K562 (cell line): ENCODE results near the gene CLEC18C. TPM values are rescaled to one million over a fixed set of nuclear protein-coding genes. Genes with fewer than 3 reads are reported as not detected.

Experiments used
- ATAC-seq: fragments of 200-7000 bp; cut with Tn5 transposase; 3 replicates; pipeline ENCODE4 v1.9.1; 2020; ENCODE audit warnings: moderate library complexity
- BruUV-seq: library from RNA; stranded (reverse); fragments of 400-500 nt; replicated peaks from 2 replicates; lab custom pipeline; 2021; lab: Mats Ljungman, UMichigan
- CTCF ChIA-PET: fragments of 300-600 bp; formaldehyde crosslinking; extraction: SDS; loops from one replicate; lab custom pipeline; 2021; ENCODE audit warnings: low intra/inter-chr PET ratio; lab: Yijun Ruan, JAX
- POLR2A ChIA-PET: fragments of 300-600, 350-650 bp; sonication (Branson Sonifier 250); formaldehyde crosslinking; extraction: SDS; loops from one replicate; lab custom pipeline; 2021; ENCODE audit warnings: antibody characterized with exemption, inconsistent platforms; lab: Yijun Ruan, JAX
- DNase-seq, 4 experiments: peaks; one replicate each; pipeline versions ENCODE4 v3.0.0 to v3.0.0-alpha.2; 2011 to 2018; ENCODE audit warnings: low spot score in 3 of 4, mixed read lengths in 3 of 4; ENCODE audit errors: extremely low read depth in 1 of 4
- FAIRE-seq: peaks from 2 replicates; lab custom pipeline; 2011; peaks lifted over from hg19 to GRCh38; lab: Jason Lieb, UNC
- H2AFZ ChIP-seq: 2 replicates; pipeline ENCODE4 v1.6.0; 2011; ENCODE audit warnings: low read depth, low read length, control low read depth, inconsistent platforms
- H3K27ac ChIP-seq: fragments of 200-600 bp; 3 replicates; pipeline ENCODE4 v1.8.0; 2011; ENCODE audit warnings: low read depth, mild to moderate bottlenecking, control low read depth, inconsistent platforms, low read length, moderate library complexity, mixed read lengths; ENCODE audit errors: extremely low read depth
- H3K27me3 ChIP-seq, 2 experiments: fragments of 300-600 bp in 1 of 2; 2 replicates in 1 of 2; 3 replicates in 1 of 2; pipeline versions ENCODE4 v1.6.0 to v1.8.0; 2011; ENCODE audit warnings: inconsistent platforms in 2 of 2, low read length in 2 of 2, mild to moderate bottlenecking in 1 of 2, mixed read lengths in 1 of 2, moderate library complexity in 1 of 2; ENCODE audit not compliant: control insufficient read depth in 2 of 2, insufficient read depth in 2 of 2
- H3K36me3 ChIP-seq: fragments of 300-600 bp; 3 replicates; pipeline ENCODE4 v1.8.0; 2011; ENCODE audit warnings: mild to moderate bottlenecking, low read length, inconsistent platforms; ENCODE audit not compliant: control insufficient read depth, insufficient read depth
- H3K4me1 ChIP-seq, 2 experiments: fragments of 200-600 bp in 1 of 2; replicated peaks in 1 of 2; 2 replicates in 1 of 2; 3 replicates in 1 of 2; pipeline versions ENCODE4 v1.5.1 to v1.8.0; 2011; ENCODE audit warnings: inconsistent platforms in 2 of 2, low read length in 2 of 2, mild to moderate bottlenecking in 1 of 2, mixed read lengths in 1 of 2, moderate library complexity in 1 of 2; ENCODE audit not compliant: control insufficient read depth in 2 of 2, insufficient read depth in 2 of 2
- H3K4me2 ChIP-seq: 2 replicates; pipeline ENCODE4 v1.6.1; 2011; ENCODE audit warnings: low read length, control low read depth, inconsistent platforms, mixed read lengths; ENCODE audit not compliant: insufficient read depth
- H3K4me3 ChIP-seq: fragments of 200-600 bp; sonication (generic), shearing (Covaris generic); 2 replicates; pipeline ENCODE4 v1.5.1; 2016; ENCODE audit warnings: control low read depth, inconsistent platforms
- H3K79me2 ChIP-seq: fragments of 200-600 bp; 3 replicates; pipeline ENCODE4 v1.8.0; 2011; ENCODE audit warnings: low read length, inconsistent platforms; ENCODE audit not compliant: control insufficient read depth, insufficient read depth
- H3K9ac ChIP-seq, 2 experiments: 2 replicates each; pipeline versions ENCODE4 v1.6.0 to v1.6.1; 2011; ENCODE audit warnings: low read depth in 2 of 2, low read length in 2 of 2, control low read depth in 1 of 2, inconsistent platforms in 1 of 2, mild to moderate bottlenecking in 1 of 2, mixed read lengths in 1 of 2; ENCODE audit not compliant: insufficient read depth in 1 of 2
- H3K9me1 ChIP-seq: one replicate; pipeline ENCODE4 v1.6.0; 2011; ENCODE audit warnings: inconsistent platforms, mild to moderate bottlenecking, low read length, moderate library complexity; ENCODE audit not compliant: control insufficient read depth, insufficient read depth
- H3K9me3 ChIP-seq: replicated peaks from 2 replicates; pipeline ENCODE4 v1.5.1; 2011; ENCODE audit warnings: low read depth, low read length, inconsistent platforms; ENCODE audit not compliant: control insufficient read depth, insufficient read depth
- H4K20me1 ChIP-seq: replicated peaks from 2 replicates; pipeline ENCODE4 v1.6.1; 2011; ENCODE audit warnings: low read length, inconsistent platforms, mixed read lengths; ENCODE audit not compliant: control insufficient read depth, insufficient read depth
- BCOR ChIP-seq: fragments of 450-650 bp; IDR thresholded peaks from 2 replicates; pipeline ENCODE4 v1.6.1; 2016
- CXXC5 ChIP-seq: fragments of 250-450 bp; sonication (Bioruptor Pico); IDR thresholded peaks from 2 replicates; pipeline ENCODE4 v1.8.0; 2022; ENCODE audit warnings: inconsistent platforms, mild to moderate bottlenecking, moderate library complexity
- FOXM1 ChIP-seq, 2 experiments: fragments of 450-650 bp in 1 of 2; sonication (generic) in 1 of 2; formaldehyde crosslinking in 1 of 2; IDR thresholded peaks; 2 replicates each; pipeline versions ENCODE4 v1.6.1 to v1.9.0; 2017 to 2022; ENCODE audit warnings: low read depth in 2 of 2, mild to moderate bottlenecking in 2 of 2, missing genetic modification reagents in 1 of 2, moderate library complexity in 1 of 2
- HMG20B ChIP-seq: fragments of 250-450 bp; sonication (Bioruptor Pico); IDR thresholded peaks from 2 replicates; pipeline ENCODE4 v1.5.0; 2021; ENCODE audit warnings: mild to moderate bottlenecking
- HNRNPL ChIP-seq: fragments of 200-400 bp; formaldehyde crosslinking; IDR thresholded peaks from 2 replicates; pipeline ENCODE4 v1.6.1; 2017; ENCODE audit warnings: low read depth, mild to moderate bottlenecking, low read length
- KAT7 ChIP-seq: sonication (generic); formaldehyde crosslinking; IDR thresholded peaks from 2 replicates; pipeline ENCODE4 v1.8.0; 2022; ENCODE audit warnings: missing genetic modification reagents, mild to moderate bottlenecking, borderline replicate concordance
- MAFF ChIP-seq: IDR thresholded peaks from 2 replicates; pipeline ENCODE4 v1.6.1; 2012; ENCODE audit warnings: low read length, improper control_type of control experiment
- MTF1 ChIP-seq: fragments of 250-450 bp; sonication (Bioruptor Pico); IDR thresholded peaks from 2 replicates; pipeline ENCODE4 v1.9.0; 2021; ENCODE audit warnings: moderate library complexity, mild to moderate bottlenecking, inconsistent platforms, borderline replicate concordance
- NONO ChIP-seq, 2 experiments: fragments of 200-400 bp in 1 of 2; fragments of 450-650 bp in 1 of 2; formaldehyde crosslinking in 1 of 2; IDR thresholded peaks; 2 replicates each; pipeline ENCODE4 v1.6.1; 2017; ENCODE audit warnings: low read depth in 2 of 2, mild to moderate bottlenecking in 2 of 2, moderate library complexity in 2 of 2, low read length in 1 of 2
- RAD21 ChIP-seq, 2 experiments: fragments of 250-450 bp in 1 of 2; fragments of 450-650 bp in 1 of 2; sonication (Bioruptor Pico) in 1 of 2; formaldehyde crosslinking in 1 of 2; IDR thresholded peaks in 1 of 2; conservative IDR thresholded peaks in 1 of 2; 2 replicates each; pipeline versions ENCODE4 v1.4.0 to v1.8.0; 2020 to 2022; ENCODE audit warnings: mild to moderate bottlenecking in 2 of 2, moderate library complexity in 1 of 2
- SIRT6 ChIP-seq: IDR thresholded peaks from one replicate; pipeline ENCODE4 v1.6.1; 2012; ENCODE audit warnings: low read depth, mild to moderate bottlenecking, control low read depth, inconsistent platforms, low read length, moderate library complexity
- SMARCA5 ChIP-seq: fragments of 450-650 bp; IDR thresholded peaks from 2 replicates; pipeline ENCODE4 v1.6.1; 2016
- STAT6 ChIP-seq: sonication (generic); formaldehyde crosslinking; IDR thresholded peaks from 2 replicates; pipeline ENCODE4 v1.8.1; 2023; ENCODE audit warnings: mild to moderate bottlenecking, missing genetic modification reagents
- TAL1 ChIP-seq: fragments of 450-650 bp; IDR thresholded peaks from 2 replicates; pipeline ENCODE4 v1.6.1; 2016; ENCODE audit warnings: mild to moderate bottlenecking
- WGBS: fragments of 100-300 bp; shearing (Covaris generic); methylation state at CpG from one replicate; pipeline ENCODE4 v1.1.6; 2016; ENCODE audit warnings: low coverage, mixed read lengths; ENCODE audit not compliant: insufficient coverage; ENCODE audit errors: missing lambda C conversion rate; 5-methylcytosine and 5-hydroxymethylcytosine counted together
- in situ Hi-C: fragments of 300-500 bp; cut with MboI; formaldehyde crosslinking; loops from 4 replicates; pipeline ENCODE4 v1.15.0; 2018; ENCODE audit warnings: inconsistent platforms, mixed read lengths
- intact Hi-C: fragments of 100-400 bp; cut with micrococcal nuclease; formaldehyde crosslinking; loops from 2 replicates; pipeline ENCODE4 v1.14.2; 2022
- polyA plus RNA-seq, 8 experiments: library from polyadenylated mRNA; depleted of rRNA in 4 of 8; stranded (reverse) in 5 of 8; unstranded in 3 of 8; fragments of >200 nt; fragmentation: Nextera tagmentation in 2 of 8; fragmentation: Illumina TruSeq in 1 of 8; extraction: Ambion mirVana in 2 of 8; extraction: Trizol in 1 of 8; gene quantifications; 2 replicates each; pipeline versions ENCODE4 v1.2.1 to v1.2.3, GENCODE V29; 2011 to 2014; ENCODE audit warnings: inconsistent platforms in 1 of 8, missing spikeins in 1 of 8
- total RNA-seq, 7 experiments: library from RNA; depleted of rRNA in 6 of 7; stranded (reverse); fragments of >200 nt in 6 of 7; fragmentation: Illumina TruSeq in 2 of 7; extraction: Trizol in 2 of 7; gene quantifications; 2 replicates each; pipeline versions ENCODE4 v1.2.1 to v1.2.3, GENCODE V29; 2011 to 2021; ENCODE audit warnings: low replicate concordance in 1 of 7
- TF ChIP-seq, protein P1 (sequence below): sonication (generic); formaldehyde crosslinking; IDR thresholded peaks from 2 replicates; pipeline ENCODE4 v1.8.0; 2022; ENCODE audit warnings: missing genetic modification reagents, mild to moderate bottlenecking, borderline replicate concordance
- TF ChIP-seq, protein P2 (sequence below), 2 experiments: fragments of 200-800 bp in 1 of 2; sonication (Bioruptor generic) in 1 of 2; sonication (generic) in 1 of 2; formaldehyde crosslinking in 1 of 2; IDR thresholded peaks in 1 of 2; conservative IDR thresholded peaks in 1 of 2; 2 replicates each; pipeline versions ENCODE4 v1.5.0 to v1.6.1; 2016 to 2020; ENCODE audit warnings: missing compliant biosample characterization in 1 of 2, missing genetic modification characterization in 1 of 2, missing genetic modification reagents in 1 of 2

Gene CLEC18C
- total and polyA plus RNA-seq, 9 of the 15 experiments (the other 6 are each of a cell fraction or from before 2014, with no cell fraction given), result 0.06 to 1.0 (median 0.54) TPM; not detected in 2

DNA sequence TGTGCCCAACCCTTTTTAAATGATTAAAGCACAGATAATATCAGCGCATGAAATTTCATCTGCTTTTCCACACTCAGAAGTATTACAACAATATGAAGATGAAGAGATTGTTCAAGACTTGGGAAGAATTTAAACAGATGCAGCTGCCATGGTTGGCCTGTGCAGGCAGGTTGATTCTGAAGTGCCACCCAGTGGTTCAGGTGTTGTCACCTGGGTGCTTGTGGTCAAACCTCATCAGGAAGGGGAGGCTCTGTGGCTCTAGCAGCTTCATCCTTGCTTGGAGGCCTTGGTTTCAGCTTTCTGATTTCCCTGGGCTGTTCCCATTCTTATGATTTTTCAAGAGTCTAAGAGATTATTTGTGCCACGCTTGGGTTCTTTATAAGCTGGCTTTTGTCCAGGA is 22.2 kb upstream of the CLEC18C start:
- DNase-seq, result peak in 1 of 4 experiments; percentile 13
- no peak overlapping the region for H3K4me2 ChIP-seq
- H3K4me3 ChIP-seq, result no peak overlapping the region
- ChIA-PET CTCF (no interaction called here), POLR2A (no interaction called here)
- H3K9ac ChIP-seq, result no peak overlapping the region
- FAIRE-seq, result no peak
- H3K4me1 ChIP-seq, result no peaks in the 10 kb centered on the region
- no peak for ATAC-seq
- intact Hi-C loops (no loop called here), in situ Hi-C loops (no loop called here)
- H3K9me1 ChIP-seq, result no peaks in the 10 kb centered on the region
- TF ChIP-seq SMARCA5 (no peak), CXXC5 (CRISPR knock-in tag) (no peak), HMG20B (no peak), KAT7 (CRISPR knock-in tag) (no peak), SIRT6 (no peak), MTF1 (CRISPR knock-in tag) (no peak), STAT6 (CRISPR knock-in tag) (no peak), RAD21 (CRISPR knock-in tag; conservative IDR thresholded peaks at IDR 0.05 in 1 of 2, IDR thresholded peaks at IDR 0.05 in 1 of 2) (no peak), FOXM1 (IDR thresholded peaks at IDR 0.05; ENCODE audit: low read depth) (no peak), FOXM1 (CRISPR knock-in tag; IDR thresholded peaks at IDR 0.05; ENCODE audit: low read depth) (no peak), TAL1 (no peak), HNRNPL (no peak), BCOR (no peak), MAFF (no peak), NONO (IDR thresholded peaks at IDR 0.05; ENCODE audit: low read depth in 2 of 2, low read length in 1 of 2) (no peak)
- TF ChIP-seq, protein P1, sequence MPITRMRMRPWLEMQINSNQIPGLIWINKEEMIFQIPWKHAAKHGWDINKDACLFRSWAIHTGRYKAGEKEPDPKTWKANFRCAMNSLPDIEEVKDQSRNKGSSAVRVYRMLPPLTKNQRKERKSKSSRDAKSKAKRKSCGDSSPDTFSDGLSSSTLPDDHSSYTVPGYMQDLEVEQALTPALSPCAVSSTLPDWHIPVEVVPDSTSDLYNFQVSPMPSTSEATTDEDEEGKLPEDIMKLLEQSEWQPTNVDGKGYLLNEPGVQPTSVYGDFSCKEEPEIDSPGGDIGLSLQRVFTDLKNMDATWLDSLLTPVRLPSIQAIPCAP (CRISPR knock-in tag), result no peak
- TF ChIP-seq, protein P2, sequence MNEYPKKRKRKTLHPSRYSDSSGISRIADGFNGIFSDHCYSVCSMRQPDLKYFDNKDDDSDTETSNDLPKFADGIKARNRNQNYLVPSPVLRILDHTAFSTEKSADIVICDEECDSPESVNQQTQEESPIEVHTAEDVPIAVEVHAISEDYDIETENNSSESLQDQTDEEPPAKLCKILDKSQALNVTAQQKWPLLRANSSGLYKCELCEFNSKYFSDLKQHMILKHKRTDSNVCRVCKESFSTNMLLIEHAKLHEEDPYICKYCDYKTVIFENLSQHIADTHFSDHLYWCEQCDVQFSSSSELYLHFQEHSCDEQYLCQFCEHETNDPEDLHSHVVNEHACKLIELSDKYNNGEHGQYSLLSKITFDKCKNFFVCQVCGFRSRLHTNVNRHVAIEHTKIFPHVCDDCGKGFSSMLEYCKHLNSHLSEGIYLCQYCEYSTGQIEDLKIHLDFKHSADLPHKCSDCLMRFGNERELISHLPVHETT (CRISPR knock-in tag; conservative IDR thresholded peaks at IDR 0.05 in 1 of 2, IDR thresholded peaks at IDR 0.05 in 1 of 2), result no peak
- no peaks in the 10 kb centered on the region for H3K27me3 ChIP-seq
- H3K79me2 ChIP-seq, result no peaks in the 10 kb centered on the region
- BruUV-seq, result no TSS peak
- no peaks in the 10 kb centered on the region for H4K20me1 ChIP-seq
- H3K9me3 ChIP-seq, result no peaks in the 10 kb centered on the region
- H3K36me3 ChIP-seq, result peaks cover 78% of the 10 kb centered on the region
- H3K27ac ChIP-seq, result no peak overlapping the region
- 89% methylated on average over 2 of the region's 2 CpGs for WGBS
- H2AFZ ChIP-seq, result no peak overlapping the region
